Coronary artery (tissue), 2 donors: ENCODE data around the gene CENPU.

ENCODE experiments used
- DNase-seq: peaks from one replicate; pipeline ENCODE4 v3.0.0-alpha.2; 2017; ENCODE audit warnings: low spot score
- H3K27ac ChIP-seq, 2 donors: fragments of 200-600 bp; sonication (generic); one replicate each; pipeline ENCODE4 v1.5.1; 2016 to 2019
- H3K4me3 ChIP-seq: fragments of 200-600 bp; sonication (generic); 2 replicates; pipeline ENCODE4 v1.5.1; 2016; ENCODE audit warnings: mild to moderate bottlenecking, moderate library complexity
- CTCF ChIP-seq: fragments of 200-600 bp; sonication (generic); IDR thresholded peaks from one replicate; pipeline ENCODE4 v1.5.1; 2019; ENCODE audit warnings: antibody characterized with exemption

The CENPU gene

GRCh38 chr4:184729946-184730345 is 4.0 kb downstream of the CENPU start:
- no peak for DNase-seq
- no peak overlapping the region for H3K4me3 ChIP-seq
- H3K27ac ChIP-seq, result no peak overlapping the region
- TF ChIP-seq CTCF, result no peak

- DNase-seq, result no peak
- H3K27ac ChIP-seq, result no peak overlapping the region
- H3K4me3 ChIP-seq, result no peak overlapping the region
- TF ChIP-seq CTCF, result no peak
Measured at GRCh38 chr4:184728858-184729257, 5.0 kb downstream of the CENPU start.

GRCh38 chr4:184727430-184727829 is 6.5 kb downstream of the CENPU start:
- Histone ChIP-seq H3K27ac (no peak overlapping the region), H3K4me3 (no peak overlapping the region)
- no peak for DNase-seq
- no peak for TF ChIP-seq CTCF

- DNase-seq, result no peak
- no peak overlapping the region for H3K27ac ChIP-seq
- TF ChIP-seq CTCF, result no peak
- no peak overlapping the region for H3K4me3 ChIP-seq
Measured at GRCh38 chr4:184722798-184723197, 11.1 kb downstream of the CENPU start.

- no peak for DNase-seq
- TF ChIP-seq CTCF, result no peak
- H3K4me3 ChIP-seq, result no peak overlapping the region
- no peak overlapping the region for H3K27ac ChIP-seq
Measured at GRCh38 chr4:184721254-184721653, 12.6 kb downstream of the CENPU start.

- Histone ChIP-seq H3K27ac (no peak overlapping the region), H3K4me3 (no peak overlapping the region)
- no peak for DNase-seq
- no peak for TF ChIP-seq CTCF
Measured at GRCh38 chr4:184719407-184719806, 14.5 kb downstream of the CENPU start.

- TF ChIP-seq CTCF, result no peak
- no peak overlapping the region for H3K4me3 ChIP-seq
- H3K27ac ChIP-seq, result no peak overlapping the region
- no peak for DNase-seq
Measured at GRCh38 chr4:184715526-184715925, 18.4 kb downstream of the CENPU start.
